Heart left ventricle (tissue), 13 donors: Measurements from ENCODE around the gene S100A16.

ENCODE experiments used
- CTCF ChIP-seq, 12 donors: fragments of 200-600 bp; sonication (generic) in 4 of 12; IDR thresholded peaks; one replicate each; pipeline versions ENCODE4 v1.5.0 to v1.8.0; 2018 to 2022; ENCODE audit warnings: antibody characterized with exemption in 12 of 12, mild to moderate bottlenecking in 5 of 12
- POLR2A ChIP-seq, 2 donors: fragments of 450-650 bp; IDR thresholded peaks; one replicate each; pipeline ENCODE4 v1.6.1; 2017; ENCODE audit warnings: antibody characterized with exemption in 2 of 2, mild to moderate bottlenecking in 2 of 2, moderate library complexity in 2 of 2
- donor health status: ischemic (EF 13 %, LVEDD 7.1; RV severe dilation, severe dysfunction).
- donor health status: DM: no; HTN: yes; CAD: no.
- donor health status: DM: no; HTN: no; CAD: no.
- donor health status: ischemic (EF 25% LVEDD 6.9; RV normal size, moderate dysfunction).
- donor health status: ischemic (EF 25% LVEDD 5.7; RV mildly dilated, moderate dysfunction).
- donor health status: ischemic (EF 35%, LVEDD 5.7; RV mildly dilated, moderate dysfunction).
- donor health status: nonischemic (EF 11% LVEDD 7.7; RV severe dilation, severe dysfunction).
- donor health status: DM: yes; HTN: yes; CAD: no.
- donor health status: PGD.
- donor health status: ischemic (EF 29% LVEDD 5.4; RV normal size, mild dysfunction).
- donor health status: nonischemic (EF 23%, LVEDD 6.1; RV moderate dilation, normal function).

- TF ChIP-seq POLR2A (IDR thresholded peaks at IDR 0.05): no peak
- TF ChIP-seq CTCF (IDR thresholded peaks at IDR 0.05): no peak
Observed at GRCh38 chr1:153609585-153609907, 3.4 kb downstream of the S100A16 start.
